Chondrocyte (in vitro differentiated cells): Measurements from ENCODE around the gene LRCH1. TPM values are rescaled to one million over a fixed set of nuclear protein-coding genes. Genes with fewer than 3 reads are reported as not detected.
A peak's percentile ranks its signal among the peaks of the same experiment; 100 is the strongest.

ENCODE experiments used
- DNase-seq: peaks from one replicate; pipeline ENCODE4 v3.0.0; 2021; ENCODE audit warnings: mixed read lengths, low spot score
- H3K27ac Mint-ChIP-seq: one replicate; pipeline ENCODE4 v1.8.0; 2021; ENCODE audit warnings: mild to moderate bottlenecking, moderate library complexity, mixed read lengths; ENCODE audit not compliant: unreplicated experiment
- H3K27me3 Mint-ChIP-seq: 2 replicates; pipeline ENCODE4 v1.8.0; 2021; ENCODE audit warnings: low read depth, mixed read lengths
- H3K36me3 Mint-ChIP-seq: 2 replicates; pipeline ENCODE4 v1.8.0; 2021; ENCODE audit warnings: low read depth, mixed read lengths
- H3K4me1 Mint-ChIP-seq: 2 replicates; pipeline ENCODE4 v1.8.0; 2021; ENCODE audit warnings: low read depth, mild to moderate bottlenecking, mixed read lengths
- H3K4me3 Mint-ChIP-seq: one replicate; pipeline ENCODE4 v1.8.0; 2021; ENCODE audit warnings: mild to moderate bottlenecking, moderate library complexity, mixed read lengths; ENCODE audit not compliant: unreplicated experiment
- H3K9me3 Mint-ChIP-seq: 2 replicates; pipeline ENCODE4 v1.8.0; 2021; ENCODE audit warnings: low read depth, mixed read lengths
- CTCF ChIP-seq: fragments of 200-600 bp; sonication (generic); IDR thresholded peaks from 2 replicates; pipeline ENCODE4 v1.5.0; 2021; ENCODE audit warnings: antibody characterized with exemption, mild to moderate bottlenecking, moderate library complexity
- total RNA-seq: library from RNA; stranded (reverse); gene quantifications from 3 replicates; pipeline ENCODE4 v1.2.1, GENCODE V29; 2021

Gene LRCH1
- total RNA-seq, 1 donor from 2014 or later, result 14.4 TPM

DNA sequence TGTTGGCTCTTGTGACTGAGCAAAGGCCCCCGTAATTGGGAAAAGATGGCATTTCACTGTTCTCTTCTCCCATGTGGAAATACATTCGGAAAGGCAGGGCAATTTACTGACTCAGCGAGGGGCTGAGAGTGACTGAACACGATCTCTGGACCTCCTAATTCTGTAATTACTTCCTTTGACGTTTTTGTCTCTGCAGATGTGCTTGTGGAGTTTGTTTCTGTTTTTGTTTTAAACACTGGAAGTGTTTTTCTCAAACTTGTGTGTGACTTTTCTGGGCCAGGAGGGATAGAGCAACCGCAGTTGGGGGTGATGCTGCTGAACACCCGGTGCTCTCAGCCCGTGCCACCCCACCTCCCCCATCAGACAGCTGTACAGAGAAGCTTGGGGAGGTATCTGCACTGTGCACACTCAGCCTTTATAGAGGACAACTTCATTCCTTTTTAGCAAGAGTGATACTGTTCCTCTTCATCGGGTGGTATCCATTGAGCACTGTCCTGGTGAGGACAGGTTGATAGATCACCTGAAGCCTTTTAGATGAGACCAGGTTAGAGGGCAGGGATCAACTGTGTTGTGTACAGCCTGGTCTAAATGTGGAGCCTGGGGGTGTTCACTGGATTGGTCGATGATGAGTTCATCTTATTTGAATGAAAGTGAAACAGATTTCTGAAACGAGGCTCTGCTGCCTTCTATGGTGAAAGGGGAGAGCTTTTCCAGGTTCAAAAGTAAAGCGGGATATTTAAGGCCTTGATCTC, 126.6 kb downstream of the LRCH1 start:
- no peak overlapping the region for H3K27ac Mint-ChIP-seq
- H3K4me3 Mint-ChIP-seq, result no peak overlapping the region
- no peaks in the 10 kb centered on the region for H3K27me3 Mint-ChIP-seq
- peak; percentile 56 for TF ChIP-seq CTCF
- peaks cover 11% of the 10 kb centered on the region for H3K4me1 Mint-ChIP-seq
- H3K9me3 Mint-ChIP-seq, result no peaks in the 10 kb centered on the region
- DNase-seq, result no peak
- H3K36me3 Mint-ChIP-seq, result peaks cover 1% of the 10 kb centered on the region

DNA sequence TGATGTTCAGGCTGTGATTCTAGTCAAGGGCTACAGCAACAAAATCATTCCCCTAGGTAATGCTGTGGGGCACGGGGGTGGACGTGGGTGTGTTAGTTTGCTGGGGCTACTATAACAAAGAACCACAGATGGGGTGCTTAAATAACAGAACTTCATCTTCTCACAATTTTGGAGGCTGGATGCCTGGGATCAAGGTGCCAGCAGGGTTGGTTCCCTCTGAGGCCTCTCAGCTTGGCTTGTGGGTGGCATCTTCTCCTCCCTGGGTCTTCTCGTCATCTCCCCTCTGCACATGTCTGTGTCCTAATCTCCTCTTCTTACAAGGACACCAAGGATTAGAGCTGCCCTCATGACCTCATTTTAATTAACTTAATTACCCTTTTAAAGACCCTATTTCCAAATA, 129.0 kb downstream of the LRCH1 start:
- Mint-ChIP-seq H3K9me3 (no peaks in the 10 kb centered on the region), H3K36me3 (peaks cover 6% of the 10 kb centered on the region), H3K4me3 (no peak overlapping the region), H3K27me3 (no peaks in the 10 kb centered on the region), H3K4me1 (peaks cover 28% of the 10 kb centered on the region), H3K27ac (no peak overlapping the region)
- no peak for DNase-seq
- TF ChIP-seq CTCF, result no peak

DNA sequence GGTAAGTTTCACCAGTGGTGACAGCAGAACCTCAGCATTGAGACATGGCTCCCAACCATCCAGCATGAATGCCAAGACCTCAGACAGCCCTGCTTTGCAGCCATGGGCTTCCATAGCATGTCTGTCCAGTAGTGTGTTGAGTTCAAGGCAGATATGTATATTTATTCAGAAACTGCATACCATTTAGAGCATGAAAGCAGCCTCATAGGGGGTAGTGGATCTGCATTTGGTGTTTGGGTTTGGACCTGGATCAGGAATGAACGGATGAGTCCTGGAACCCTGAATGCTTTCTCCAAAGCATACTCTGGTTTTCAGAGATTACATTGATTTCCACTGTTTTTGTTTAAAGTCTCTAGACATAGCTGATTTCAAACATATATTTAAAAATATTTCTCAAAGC, 129.7 kb downstream of the LRCH1 start:
- no peak for TF ChIP-seq CTCF
- H3K9me3 Mint-ChIP-seq, result no peaks in the 10 kb centered on the region
- no peak overlapping the region for H3K27ac Mint-ChIP-seq
- H3K27me3 Mint-ChIP-seq, result no peaks in the 10 kb centered on the region
- DNase-seq, result no peak
- H3K4me3 Mint-ChIP-seq, result no peak overlapping the region
- peaks cover 6% of the 10 kb centered on the region for H3K36me3 Mint-ChIP-seq
- H3K4me1 Mint-ChIP-seq, result peaks cover 31% of the 10 kb centered on the region

DNA sequence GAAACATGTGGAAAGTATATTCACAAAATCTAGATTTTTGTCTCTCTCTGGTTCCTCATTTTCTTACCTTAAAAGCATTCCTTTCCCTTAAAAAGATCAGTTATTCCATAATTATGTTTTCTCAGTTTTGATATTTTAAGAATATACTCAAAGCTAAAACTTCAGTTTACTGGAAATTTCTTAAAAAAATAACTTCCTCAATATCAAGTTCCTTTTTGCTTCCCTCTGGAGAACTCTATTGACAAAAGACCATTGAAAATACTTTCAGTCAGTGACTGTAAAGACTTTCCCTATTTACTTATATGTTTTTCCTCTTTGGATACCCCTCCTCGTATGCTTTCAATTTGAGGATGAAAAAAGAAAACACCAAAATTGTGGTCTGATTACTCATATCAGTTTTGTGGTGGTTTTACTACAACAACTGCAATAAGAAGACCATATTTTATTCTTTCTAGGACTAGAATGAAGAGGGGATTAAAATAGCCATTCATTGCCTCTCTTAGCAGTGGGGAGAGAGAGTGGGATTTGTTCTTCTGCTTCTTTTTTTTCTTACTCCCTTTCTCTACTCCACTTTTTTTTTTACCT, 130.8 kb downstream of the LRCH1 start:
- Mint-ChIP-seq H3K4me3 (no peak overlapping the region), H3K36me3 (peaks cover 6% of the 10 kb centered on the region), H3K4me1 (peaks cover 39% of the 10 kb centered on the region), H3K27ac (peak overlapping the region; percentile 29), H3K9me3 (no peaks in the 10 kb centered on the region), H3K27me3 (no peaks in the 10 kb centered on the region)
- no peak for DNase-seq
- TF ChIP-seq CTCF, result no peak

DNA sequence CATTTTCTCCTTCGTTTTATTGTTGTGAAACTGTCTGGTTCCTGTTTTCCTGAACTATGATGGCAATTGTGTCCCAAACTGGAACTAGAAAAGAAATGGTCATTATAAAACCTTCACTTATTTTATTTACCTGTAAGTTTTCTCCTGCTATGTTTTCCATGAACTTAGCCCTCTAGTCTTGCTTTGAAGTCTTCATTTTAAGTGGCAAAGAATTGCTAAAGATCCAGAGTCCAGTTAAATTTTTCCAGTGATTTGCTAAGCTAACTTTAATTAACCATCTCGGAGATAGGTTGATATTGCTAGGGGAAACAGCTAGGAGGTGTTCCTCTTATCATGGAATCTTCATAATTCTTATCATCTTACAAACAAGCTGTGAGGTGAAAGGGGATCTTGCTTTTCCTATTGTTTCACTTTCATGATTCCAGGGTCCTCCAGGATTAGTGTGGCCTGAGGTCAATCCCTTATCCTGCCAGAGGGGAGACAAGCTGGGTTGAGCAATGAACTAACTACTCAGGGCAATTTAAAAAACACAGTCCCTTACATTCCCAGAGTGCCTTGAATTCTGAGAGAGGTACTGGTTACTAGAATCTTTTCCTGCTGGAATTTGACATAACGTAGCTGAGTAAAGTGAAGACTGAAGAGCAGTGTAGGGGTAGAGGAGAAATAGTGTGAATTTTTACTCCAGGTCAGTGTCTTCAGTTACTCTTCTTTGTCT, 131.5 kb downstream of the LRCH1 start:
- Mint-ChIP-seq H3K36me3 (peaks cover 6% of the 10 kb centered on the region), H3K4me1 (peaks cover 39% of the 10 kb centered on the region), H3K27me3 (no peaks in the 10 kb centered on the region), H3K4me3 (no peak overlapping the region), H3K9me3 (no peaks in the 10 kb centered on the region), H3K27ac (peak overlapping the region; percentile 18)
- TF ChIP-seq CTCF, result no peak
- DNase-seq, result no peak
